Measurements from ENCODE around the gene FHIT.

- no peak for TF ChIP-seq CTCF (IDR thresholded peaks at IDR 0.05)
- no peak for TF ChIP-seq EZH2phosphoT487 (IDR thresholded peaks at IDR 0.05)
Observed at GRCh38 chr3:61194892-61195538, 56.2 kb downstream of the FHIT start.

Measured in neural progenitor cell (in vitro differentiated cells).